HCT116 (cell line): ENCODE measurements around the gene SLC2A14. TPM values are rescaled to one million over a fixed set of nuclear protein-coding genes. Genes with fewer than 3 reads are reported as not detected.

ENCODE experiments used
- ATAC-seq: fragments of 200-7000 bp; cut with Tn5 transposase; 2 replicates; pipeline ENCODE4 v1.9.1; 2020; ENCODE audit warnings: mild to moderate bottlenecking, moderate library complexity
- BruUV-seq: library from RNA; stranded (reverse); fragments of 400-500 nt; replicated peaks from 2 replicates; lab custom pipeline; 2021; lab: Mats Ljungman, UMichigan
- CTCF ChIA-PET: fragments of 300-600 bp; sonication (Branson Sonifier 250); formaldehyde crosslinking; loops from one replicate; lab custom pipeline; 2021; ENCODE audit warnings: antibody characterized with exemption; lab: Charles Lee
- POLR2A ChIA-PET: fragments of 300-600, 350-600 bp; sonication (Branson Sonifier 250); formaldehyde crosslinking; loops from one replicate; lab custom pipeline; 2021; ENCODE audit warnings: antibody characterized with exemption; lab: Charles Lee
- RAD21 ChIA-PET, 2 experiments: fragments of 300-600 bp; sonication (Branson Sonifier 250); formaldehyde crosslinking; loops; one replicate each; lab custom pipeline; 2023; ENCODE audit warnings: low total read pairs in 2 of 2; ENCODE audit not compliant: uncharacterized antibody in 2 of 2, unreplicated experiment in 2 of 2, low non-redundant PET in 1 of 2; lab: Charles Lee
- DNase-seq: peaks from one replicate; pipeline ENCODE4 v3.0.0-alpha.2; 2010; ENCODE audit warnings: low read depth, low spot score
- H2AFZ ChIP-seq: fragments of 200-600 bp; shearing (Covaris generic), sonication (generic); 2 replicates; pipeline ENCODE4 v1.6.1; 2017; ENCODE audit warnings: low read depth, mixed run types, mixed read lengths, antibody characterized with exemption, low read length; ENCODE audit not compliant: poor library complexity, severe bottlenecking
- H3K27ac ChIP-seq: 2 replicates; pipeline ENCODE4 v1.5.1; 2012; ENCODE audit warnings: low read depth, low read length
- H3K27me3 ChIP-seq: fragments of 200-600 bp; sonication (generic); 2 replicates; pipeline ENCODE4 v1.6.1; 2016; ENCODE audit warnings: mixed run types, low read length, mixed read lengths; ENCODE audit not compliant: insufficient read depth
- H3K36me3 ChIP-seq, 2 experiments: fragments of 200-500 bp in 1 of 2; fragments of 200-600 bp in 1 of 2; sonication (Bioruptor generic) in 1 of 2; sonication (generic) in 1 of 2; 2 replicates each; pipeline versions ENCODE4 v1.5.1 to v1.6.1; 2014 to 2016; ENCODE audit warnings: low read length in 2 of 2, inconsistent platforms in 1 of 2, mixed read lengths in 1 of 2, mixed run types in 1 of 2; ENCODE audit not compliant: insufficient read depth in 2 of 2, control insufficient read depth in 1 of 2
- H3K4me1 ChIP-seq, 2 experiments: fragments of 200-600 bp in 1 of 2; sonication (generic) in 1 of 2; 2 replicates each; pipeline versions ENCODE4 v1.5.1 to v1.6.1; 2012 to 2017; ENCODE audit warnings: low read length in 2 of 2, inconsistent platforms in 1 of 2, mild to moderate bottlenecking in 1 of 2, mixed read lengths in 1 of 2, mixed run types in 1 of 2, moderate library complexity in 1 of 2; ENCODE audit not compliant: insufficient read depth in 2 of 2, control insufficient read depth in 1 of 2
- H3K4me2 ChIP-seq: fragments of 200-600 bp; sonication (generic); 2 replicates; pipeline ENCODE4 v1.6.1; 2017; ENCODE audit warnings: mixed run types, low read length, mixed read lengths
- H3K4me3 ChIP-seq, 2 experiments: fragments of 200-600 bp in 1 of 2; sonication (generic) in 1 of 2; replicated peaks in 1 of 2; 2 replicates each; pipeline ENCODE4 v1.5.1; 2011 to 2016; ENCODE audit warnings: low read length in 2 of 2, control low read depth in 1 of 2, low read depth in 1 of 2, mild to moderate bottlenecking in 1 of 2, mixed read lengths in 1 of 2, mixed run types in 1 of 2
- H3K79me2 ChIP-seq: fragments of 200-600 bp; sonication (generic); 2 replicates; pipeline ENCODE4 v1.6.1; 2017; ENCODE audit warnings: mild to moderate bottlenecking, mixed run types, low read length, moderate library complexity, mixed read lengths; ENCODE audit not compliant: insufficient read depth
- H3K9ac ChIP-seq: fragments of 200-600 bp; sonication (generic); 2 replicates; pipeline ENCODE4 v1.6.1; 2016; ENCODE audit warnings: low read length, mixed read lengths
- H3K9me2 ChIP-seq: fragments of 200-600 bp; sonication (generic), shearing (Covaris generic); 2 replicates; pipeline ENCODE4 v1.6.1; 2017; ENCODE audit warnings: mixed run types, mild to moderate bottlenecking, moderate library complexity; ENCODE audit not compliant: insufficient read depth
- H3K9me3 ChIP-seq, 2 experiments: fragments of 200-500 bp in 1 of 2; fragments of 200-600 bp in 1 of 2; sonication (Bioruptor generic) in 1 of 2; sonication (generic) in 1 of 2; 2 replicates each; pipeline ENCODE4 v1.6.1; 2014 to 2017; ENCODE audit warnings: low read length in 2 of 2, mixed read lengths in 2 of 2, inconsistent platforms in 1 of 2, low read depth in 1 of 2, mild to moderate bottlenecking in 1 of 2, mixed run types in 1 of 2, moderate library complexity in 1 of 2; ENCODE audit not compliant: control insufficient read depth in 1 of 2, insufficient read depth in 1 of 2
- H4K20me1 ChIP-seq: fragments of 200-600 bp; sonication (generic), shearing (Covaris generic); 2 replicates; pipeline ENCODE4 v1.6.1; 2017; ENCODE audit warnings: mixed run types, mild to moderate bottlenecking, moderate library complexity; ENCODE audit not compliant: insufficient read depth
- ATF3 ChIP-seq: IDR thresholded peaks from 2 replicates; pipeline ENCODE4 v1.6.1; 2012
- CEBPB ChIP-seq: IDR thresholded peaks from 2 replicates; pipeline ENCODE4 v1.6.1; 2012; ENCODE audit warnings: low read depth
- EGR1 ChIP-seq: IDR thresholded peaks from 2 replicates; pipeline ENCODE4 v1.6.1; 2012; ENCODE audit warnings: low read depth
- EZH2phosphoT487 ChIP-seq: fragments of 200-600 bp; IDR thresholded peaks from 2 replicates; pipeline ENCODE4 v1.6.1; 2018; ENCODE audit warnings: antibody characterized with exemption, borderline replicate concordance
- FOSL1 ChIP-seq: IDR thresholded peaks from 2 replicates; pipeline ENCODE4 v1.6.1; 2012; ENCODE audit warnings: low read depth
- SIN3A ChIP-seq: IDR thresholded peaks from 2 replicates; pipeline ENCODE4 v1.6.1; 2012; ENCODE audit warnings: low read depth
- SP1 ChIP-seq: IDR thresholded peaks from 2 replicates; pipeline ENCODE4 v1.6.1; 2012; ENCODE audit warnings: low read depth
- TCF7L2 ChIP-seq: IDR thresholded peaks from 2 replicates; pipeline ENCODE4 v1.7.0; 2011; ENCODE audit warnings: borderline replicate concordance, inconsistent platforms; ENCODE audit not compliant: insufficient read depth, insufficient read length; ENCODE audit errors: extremely low read depth
- ZFX ChIP-seq: fragments of 450-650 bp; IDR thresholded peaks from 2 replicates; pipeline ENCODE4 v1.6.1; 2017
- intact Hi-C: fragments of 100-400 bp; cut with micrococcal nuclease; formaldehyde crosslinking; loops from 2 replicates; pipeline ENCODE4 v1.10.0; 2022
- total RNA-seq: library from RNA; stranded (reverse); gene quantifications from one replicate; pipeline ENCODE4 v1.2.1, GENCODE V29; 2021; ENCODE audit not compliant: unreplicated experiment
- TF ChIP-seq, protein P1 (sequence below), 3 experiments: fragments of 200-600 bp in 1 of 3; sonication (generic) in 1 of 3; IDR thresholded peaks in 2 of 3; conservative IDR thresholded peaks in 1 of 3; 2 replicates each; pipeline ENCODE4 v1.5.1; 2012 to 2017; ENCODE audit warnings: low read depth in 2 of 3, low read length in 2 of 3, antibody characterized with exemption in 1 of 3, borderline replicate concordance in 1 of 3, control low read depth in 1 of 3, mild to moderate bottlenecking in 1 of 3, mixed read lengths in 1 of 3, mixed run types in 1 of 3, moderate library complexity in 1 of 3; ENCODE audit not compliant: insufficient read depth in 1 of 3

The SLC2A14 gene
- total RNA-seq, 1 experiment from 2014 or later, result not detected

- no peak overlapping the region for H3K9ac ChIP-seq
- no peak overlapping the region for H3K4me2 ChIP-seq
- H3K4me1 ChIP-seq, result no peaks in the 10 kb centered on the region
- H4K20me1 ChIP-seq, result no peaks in the 10 kb centered on the region
- POLR2A ChIA-PET, result no interaction called here
- BruUV-seq, result no TSS peak
- intact Hi-C loops, result no loop called here
- H3K9me3 ChIP-seq, result no peaks in the 10 kb centered on the region
- ATAC-seq, result no peak
- CTCF ChIA-PET, result no interaction called here
- no peaks in the 10 kb centered on the region for H3K36me3 ChIP-seq
- no peak overlapping the region for H3K27ac ChIP-seq
- H3K9me2 ChIP-seq, result no peaks in the 10 kb centered on the region
- no peak overlapping the region for H2AFZ ChIP-seq
- no peaks in the 10 kb centered on the region for H3K79me2 ChIP-seq
- no peak overlapping the region for H3K4me3 ChIP-seq
- no peaks in the 10 kb centered on the region for H3K27me3 ChIP-seq
- RAD21 ChIA-PET, result no interaction called here
- no peak for TF ChIP-seq SP1
- no peak for TF ChIP-seq EGR1
- TF ChIP-seq TCF7L2, result no peak
- no peak for TF ChIP-seq ZFX
- no peak for TF ChIP-seq SIN3A
- TF ChIP-seq, protein P1, sequence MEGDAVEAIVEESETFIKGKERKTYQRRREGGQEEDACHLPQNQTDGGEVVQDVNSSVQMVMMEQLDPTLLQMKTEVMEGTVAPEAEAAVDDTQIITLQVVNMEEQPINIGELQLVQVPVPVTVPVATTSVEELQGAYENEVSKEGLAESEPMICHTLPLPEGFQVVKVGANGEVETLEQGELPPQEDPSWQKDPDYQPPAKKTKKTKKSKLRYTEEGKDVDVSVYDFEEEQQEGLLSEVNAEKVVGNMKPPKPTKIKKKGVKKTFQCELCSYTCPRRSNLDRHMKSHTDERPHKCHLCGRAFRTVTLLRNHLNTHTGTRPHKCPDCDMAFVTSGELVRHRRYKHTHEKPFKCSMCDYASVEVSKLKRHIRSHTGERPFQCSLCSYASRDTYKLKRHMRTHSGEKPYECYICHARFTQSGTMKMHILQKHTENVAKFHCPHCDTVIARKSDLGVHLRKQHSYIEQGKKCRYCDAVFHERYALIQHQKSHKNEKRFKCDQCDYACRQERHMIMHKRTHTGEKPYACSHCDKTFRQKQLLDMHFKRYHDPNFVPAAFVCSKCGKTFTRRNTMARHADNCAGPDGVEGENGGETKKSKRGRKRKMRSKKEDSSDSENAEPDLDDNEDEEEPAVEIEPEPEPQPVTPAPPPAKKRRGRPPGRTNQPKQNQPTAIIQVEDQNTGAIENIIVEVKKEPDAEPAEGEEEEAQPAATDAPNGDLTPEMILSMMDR (IDR thresholded peaks at IDR 0.05 in 2 of 3, conservative IDR thresholded peaks at IDR 0.05 in 1 of 3; ENCODE audit: borderline replicate concordance in 1 of 3, insufficient read depth in 1 of 3, low read depth in 2 of 3, low read length in 2 of 3), result no peak
- no peak for TF ChIP-seq FOSL1
- no peak for TF ChIP-seq CEBPB
- no peak for TF ChIP-seq EZH2phosphoT487
- no peak for TF ChIP-seq ATF3
- no peak for DNase-seq
Observed at GRCh38 chr12:7788294-7788660, 84.4 kb downstream of the SLC2A14 start.
